ENCODE data around the gene RHBDD1. TPM values are rescaled to one million over a fixed set of nuclear protein-coding genes. Genes with fewer than 3 reads are reported as not detected.

Gene RHBDD1
- total RNA-seq, 1 donor, result 38.9 TPM

DNA sequence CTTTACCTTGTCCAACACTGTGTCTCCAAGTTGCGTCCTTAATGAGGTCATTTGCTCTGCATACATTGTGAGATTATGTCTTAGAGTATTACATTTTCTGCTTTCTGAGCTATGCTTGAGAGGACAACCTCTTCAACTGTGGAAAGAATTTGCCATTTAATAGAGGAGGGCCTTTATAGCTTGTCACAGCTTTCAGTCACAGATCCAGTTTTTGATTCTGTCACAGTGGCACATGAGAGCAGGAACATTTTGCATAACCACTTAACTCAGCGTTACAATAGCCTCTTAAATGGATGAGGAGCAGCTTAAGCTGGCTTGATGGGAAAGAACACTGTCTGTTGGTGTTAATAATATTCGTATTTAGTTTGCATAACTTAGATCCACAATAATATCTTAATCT lies 63.0 kb downstream of the RHBDD1 start:
- H3K4me3 ChIP-seq (ENCODE audit: low read depth, low read length), result no peak overlapping the region
- no peak for TF ChIP-seq CTCF (IDR thresholded peaks at IDR 0.05; ENCODE audit: insufficient read depth, low read depth, low read length)
- no peak for DNase-seq (ENCODE audit: low read depth)

DNA sequence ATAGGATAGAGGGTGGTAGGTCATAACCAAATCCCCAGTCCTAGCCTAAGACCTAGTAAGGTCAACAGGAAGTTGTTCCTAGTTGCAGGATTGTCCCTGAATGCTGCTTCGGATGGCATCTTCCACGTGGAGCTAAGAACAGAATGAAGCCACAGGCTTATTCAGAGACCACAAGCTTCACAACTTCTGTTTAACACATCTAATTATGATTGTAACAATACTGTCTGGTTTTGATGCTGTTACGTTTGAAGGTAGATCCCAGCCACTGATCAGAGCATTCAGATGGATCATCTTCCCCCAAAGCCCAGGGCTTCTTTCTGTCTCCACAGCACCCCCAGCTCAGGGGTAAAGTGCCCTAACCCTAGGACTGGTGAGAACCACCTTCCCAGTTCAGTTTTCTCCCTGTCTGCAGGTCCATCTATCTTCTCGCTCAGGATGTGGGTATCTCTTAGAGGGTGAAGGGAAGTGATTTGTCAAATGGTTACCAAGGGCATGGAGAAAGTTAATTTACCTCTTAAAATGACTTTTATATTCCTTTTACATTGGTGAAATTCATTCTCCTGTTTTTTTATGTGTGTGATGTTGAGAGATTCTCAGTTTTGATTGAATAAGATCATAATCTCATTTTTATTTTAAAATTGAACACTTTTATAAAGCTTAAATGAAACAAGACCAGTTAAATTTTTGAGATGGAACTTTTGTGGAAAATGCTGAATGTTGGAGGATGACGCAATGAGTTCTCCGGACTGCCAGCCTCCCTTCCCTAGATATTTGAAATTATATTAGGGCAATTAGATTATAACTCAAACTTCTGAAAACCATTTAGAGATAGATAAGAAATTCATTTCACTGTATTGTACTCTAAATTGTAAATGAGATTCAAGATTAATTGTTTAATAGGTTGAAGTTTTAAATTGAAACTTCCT lies 66.5 kb downstream of the RHBDD1 start:
- DNase-seq (ENCODE audit: low read depth), result no peak
- no peak for TF ChIP-seq CTCF (IDR thresholded peaks at IDR 0.05; ENCODE audit: insufficient read depth, low read depth, low read length)
- no peak overlapping the region for H3K4me3 ChIP-seq (ENCODE audit: low read depth, low read length)

- TF ChIP-seq CTCF (IDR thresholded peaks at IDR 0.05; ENCODE audit: insufficient read depth, low read depth, low read length), result no peak
- DNase-seq (ENCODE audit: low read depth), result peak; percentile 91
Measured at GRCh38 chr2:226903179-226903578, 67.3 kb downstream of the RHBDD1 start.

GRCh38 chr2:226904592-226904991 lies 68.7 kb downstream of the RHBDD1 start:
- no peak for TF ChIP-seq CTCF (IDR thresholded peaks at IDR 0.05; ENCODE audit: insufficient read depth, low read depth, low read length)
- DNase-seq (ENCODE audit: low read depth), result no peak

More at GRCh38 chr2:226903179-226903578, 67.3 kb downstream of the RHBDD1 start:
- H3K4me3 ChIP-seq (ENCODE audit: low read depth, low read length), result no peak overlapping the region

GRCh38 chr2:226905718-226906117 lies 69.9 kb downstream of the RHBDD1 start:
- no peak for DNase-seq (ENCODE audit: low read depth)
- no peak for TF ChIP-seq CTCF (IDR thresholded peaks at IDR 0.05; ENCODE audit: insufficient read depth, low read depth, low read length)
- H3K4me3 ChIP-seq (ENCODE audit: low read depth, low read length), result no peak overlapping the region

More at GRCh38 chr2:226904592-226904991, 68.7 kb downstream of the RHBDD1 start:
- H3K4me3 ChIP-seq (ENCODE audit: low read depth, low read length), result no peak overlapping the region

DNA sequence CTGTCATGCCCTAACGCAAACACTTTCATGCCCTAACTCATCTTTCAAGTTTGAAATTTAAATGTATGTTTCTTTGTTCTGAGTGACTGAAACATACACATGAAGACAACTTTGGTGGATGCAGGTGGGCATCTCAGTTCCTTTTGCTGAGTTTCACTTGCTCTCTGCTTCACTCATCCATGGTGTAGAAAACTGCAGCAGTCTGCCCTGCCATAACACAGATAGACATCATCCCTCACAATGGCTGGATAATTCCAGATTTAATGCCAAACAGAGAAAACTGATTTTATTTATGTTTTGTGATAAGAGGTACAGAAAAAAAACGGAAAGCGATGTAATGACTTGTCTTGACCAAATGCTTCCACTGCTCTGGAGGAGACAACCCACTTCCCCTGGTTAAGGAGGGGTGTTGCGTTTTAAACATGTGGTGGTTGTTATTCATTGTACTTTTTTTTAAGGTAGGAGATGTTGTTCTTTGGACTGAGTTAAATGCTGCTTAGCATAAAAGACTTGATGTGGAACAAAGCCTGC lies 70.4 kb downstream of the RHBDD1 start:
- TF ChIP-seq CTCF (IDR thresholded peaks at IDR 0.05; ENCODE audit: insufficient read depth, low read depth, low read length), result no peak
- no peak overlapping the region for H3K4me3 ChIP-seq (ENCODE audit: low read depth, low read length)
- DNase-seq (ENCODE audit: low read depth), result no peak

Data from fibroblast of villous mesenchyme (primary cell).